GM18502 (cell line): Measurements from ENCODE around the gene NT5C1B.
A peak's percentile ranks its signal among the peaks of the same experiment; 100 is the strongest.

Experiments
- ATAC-seq: cut with Tn5 transposase; IDR thresholded peaks from one replicate; pipeline ENCODE4 v1.9.1; 2021; ENCODE audit warnings: mild to moderate bottlenecking; ENCODE audit not compliant: unreplicated experiment, poor library complexity

The NT5C1B gene

GRCh38 chr2:18552351-18553077 lies 36.9 kb downstream of the NT5C1B start:
- ATAC-seq = no peak

GRCh38 chr2:18551623-18552022 lies 37.7 kb downstream of the NT5C1B start:
- no peak for ATAC-seq

GRCh38 chr2:18551169-18551568 lies 38.2 kb downstream of the NT5C1B start:
- no peak for ATAC-seq

GRCh38 chr2:18550433-18550832 lies 38.9 kb downstream of the NT5C1B start:
- ATAC-seq = no peak

- ATAC-seq = no peak
These were observed 40.3 kb downstream of the NT5C1B start for GRCh38 chr2:18549083-18549482.

- no peak for ATAC-seq
These were observed 40.7 kb downstream of the NT5C1B start for GRCh38 chr2:18548621-18549020.

GRCh38 chr2:18546567-18546966 lies 42.8 kb downstream of the NT5C1B start:
- no peak for ATAC-seq

GRCh38 chr2:18545384-18545783 lies 44.0 kb downstream of the NT5C1B start:
- no peak for ATAC-seq

- no peak for ATAC-seq
These were observed 45.2 kb downstream of the NT5C1B start for GRCh38 chr2:18544171-18544570.

GRCh38 chr2:18540872-18541271 lies 48.5 kb downstream of the NT5C1B start:
- ATAC-seq = no peak

- ATAC-seq = no peak
These were observed 52.7 kb downstream of the NT5C1B start for GRCh38 chr2:18536697-18537096.

- no peak for ATAC-seq
These were observed 53.3 kb downstream of the NT5C1B start for GRCh38 chr2:18536100-18536499.

GRCh38 chr2:18531194-18531593 lies 58.2 kb downstream of the NT5C1B start:
- ATAC-seq = no peak

GRCh38 chr2:18527822-18528221 lies 61.5 kb downstream of the NT5C1B start:
- no peak for ATAC-seq

GRCh38 chr2:18527326-18527725 lies 62.0 kb downstream of the NT5C1B start:
- ATAC-seq = no peak

GRCh38 chr2:18526429-18526828 lies 62.9 kb downstream of the NT5C1B start:
- no peak for ATAC-seq

- ATAC-seq = no peak
These were observed 63.5 kb downstream of the NT5C1B start for GRCh38 chr2:18525852-18526251.

GRCh38 chr2:18525236-18525635 lies 64.1 kb downstream of the NT5C1B start:
- no peak for ATAC-seq

- no peak for ATAC-seq
These were observed 66.8 kb downstream of the NT5C1B start for GRCh38 chr2:18522484-18523146.

- ATAC-seq = peak; percentile 91
These were observed 68.6 kb downstream of the NT5C1B start for GRCh38 chr2:18520451-18521425.

GRCh38 chr2:18519914-18520450 lies 69.4 kb downstream of the NT5C1B start:
- ATAC-seq = no peak
